ENCODE data around the gene RNF135.
"Not testable (repeated sequence)": the region's sequence is repeated elsewhere in the genome, so short reads cannot be mapped to it uniquely, and the experiment has no call there.

RNF135 gene

DNA sequence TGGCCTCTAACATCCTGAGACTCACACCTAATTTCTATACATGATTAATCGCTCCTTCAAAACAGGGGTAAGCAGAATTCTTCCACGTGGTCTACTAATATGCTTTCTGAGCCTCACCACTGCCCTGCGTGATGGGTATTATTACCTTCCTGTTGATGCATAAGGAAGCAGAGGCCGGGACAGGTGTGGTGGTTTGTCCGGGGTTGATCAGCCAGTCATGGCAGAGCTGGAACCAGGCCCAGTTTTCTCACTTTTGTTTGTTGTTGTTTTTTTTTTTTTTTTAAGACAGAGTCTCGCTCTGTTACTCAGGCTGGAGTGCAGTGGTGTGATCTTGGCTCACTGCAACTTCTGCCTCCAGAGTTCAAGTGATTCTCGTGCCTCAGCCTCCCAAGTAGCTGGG is 31.2 kb downstream of the RNF135 start:
- DNase-seq (ENCODE audit: low spot score) = peak; percentile 32

DNA sequence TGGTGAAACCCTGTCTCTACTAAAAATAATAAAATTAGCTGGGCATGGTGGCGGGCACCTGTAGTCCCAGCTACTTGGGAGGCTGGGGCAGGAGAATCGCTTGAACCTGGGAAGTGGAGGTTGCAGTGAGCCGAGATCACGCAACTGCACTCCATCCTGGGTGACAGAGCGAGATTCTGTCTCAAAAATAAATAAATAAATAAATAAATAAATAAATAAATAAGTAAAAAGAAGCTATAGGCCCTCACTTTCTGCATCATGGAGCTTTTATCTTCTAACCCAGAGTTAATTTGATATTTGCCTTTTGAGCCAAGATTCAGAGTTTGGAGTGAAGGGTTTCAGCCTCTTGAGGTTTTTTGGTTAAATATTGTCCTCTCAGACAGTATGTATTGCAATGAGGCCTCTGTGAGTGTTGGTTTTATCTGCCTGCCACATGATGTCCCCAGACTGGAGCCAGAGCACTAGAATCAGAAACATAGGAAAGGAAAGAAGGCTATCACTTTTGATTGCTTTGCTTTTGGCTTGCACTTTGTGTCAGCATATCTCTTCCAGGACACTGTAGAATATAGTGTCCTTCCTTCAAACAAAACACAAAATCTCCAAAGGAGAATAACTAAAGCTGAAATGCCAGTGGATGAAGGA is 32.5 kb downstream of the RNF135 start:
- DNase-seq (ENCODE audit: low spot score) = no peak

GRCh38 chr17:31004160-31004559 is 33.3 kb downstream of the RNF135 start:
- DNase-seq (ENCODE audit: low spot score) = no peak

DNA sequence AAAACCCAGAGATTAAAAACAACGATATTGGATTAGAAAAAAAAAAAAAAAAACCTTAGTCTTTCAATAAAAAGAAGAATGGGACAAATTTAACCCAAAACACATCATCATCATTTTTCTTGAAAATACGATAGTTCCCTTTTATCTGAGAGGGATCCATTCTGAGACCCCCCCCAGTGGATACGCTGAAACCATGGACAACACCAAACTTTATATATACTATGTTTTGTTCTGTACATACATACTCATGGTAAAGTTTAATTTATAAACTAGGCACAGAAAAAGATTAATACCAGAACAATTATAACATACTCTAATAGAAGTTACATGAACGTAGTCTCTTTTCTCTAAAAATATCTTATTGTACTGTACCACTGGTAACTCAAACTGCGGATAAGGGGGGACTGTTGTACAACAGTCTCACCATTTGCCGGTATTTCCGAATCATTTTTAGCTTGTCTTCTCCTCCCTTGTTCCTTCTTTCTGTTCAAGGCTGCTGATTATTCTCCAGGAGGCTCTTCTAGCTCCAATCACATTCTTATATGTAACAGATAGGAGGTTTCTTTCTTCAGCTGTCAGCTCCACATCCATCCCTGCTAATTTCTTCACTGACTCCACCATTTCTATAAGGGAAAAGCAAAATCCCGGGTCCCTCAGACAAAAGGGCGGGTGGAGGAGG is 37.0 kb downstream of the RNF135 start:
- DNase-seq (ENCODE audit: low spot score) = no peak

DNA sequence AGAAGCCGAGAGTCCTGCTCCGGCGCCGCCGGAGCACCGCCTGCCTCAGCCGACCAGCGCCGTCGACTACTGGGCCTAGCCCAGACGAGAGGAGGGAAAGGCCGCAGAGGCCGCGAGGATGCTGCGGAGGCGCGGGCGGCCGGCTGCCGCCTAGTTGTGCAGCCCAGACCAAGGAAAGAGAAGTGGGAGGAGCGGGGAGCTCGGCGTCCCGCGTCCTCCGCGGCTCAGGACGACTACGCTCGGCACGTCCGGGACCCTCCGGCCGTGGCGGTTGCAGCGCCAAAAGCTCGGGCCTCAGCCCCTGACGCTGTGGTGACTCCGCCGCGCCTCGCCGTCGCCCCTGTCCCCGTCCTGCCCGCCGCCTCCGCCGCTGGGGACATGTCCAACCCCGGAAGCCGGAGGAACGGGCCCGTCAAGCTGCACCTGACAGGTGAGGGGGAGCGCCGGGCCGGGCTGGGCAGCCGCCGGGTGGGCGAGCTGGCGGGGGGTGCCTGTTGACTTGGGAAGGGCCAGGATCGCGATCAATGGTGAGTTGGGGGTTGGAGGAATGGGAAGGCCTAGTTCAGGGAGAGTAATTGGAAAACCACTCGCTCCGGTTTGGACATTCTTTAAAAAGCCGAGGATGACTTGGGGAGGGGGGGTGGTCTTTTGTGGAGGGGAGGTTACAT is 37.7 kb downstream of the RNF135 start:
- peak; percentile 67 for DNase-seq (ENCODE audit: low spot score)

DNA sequence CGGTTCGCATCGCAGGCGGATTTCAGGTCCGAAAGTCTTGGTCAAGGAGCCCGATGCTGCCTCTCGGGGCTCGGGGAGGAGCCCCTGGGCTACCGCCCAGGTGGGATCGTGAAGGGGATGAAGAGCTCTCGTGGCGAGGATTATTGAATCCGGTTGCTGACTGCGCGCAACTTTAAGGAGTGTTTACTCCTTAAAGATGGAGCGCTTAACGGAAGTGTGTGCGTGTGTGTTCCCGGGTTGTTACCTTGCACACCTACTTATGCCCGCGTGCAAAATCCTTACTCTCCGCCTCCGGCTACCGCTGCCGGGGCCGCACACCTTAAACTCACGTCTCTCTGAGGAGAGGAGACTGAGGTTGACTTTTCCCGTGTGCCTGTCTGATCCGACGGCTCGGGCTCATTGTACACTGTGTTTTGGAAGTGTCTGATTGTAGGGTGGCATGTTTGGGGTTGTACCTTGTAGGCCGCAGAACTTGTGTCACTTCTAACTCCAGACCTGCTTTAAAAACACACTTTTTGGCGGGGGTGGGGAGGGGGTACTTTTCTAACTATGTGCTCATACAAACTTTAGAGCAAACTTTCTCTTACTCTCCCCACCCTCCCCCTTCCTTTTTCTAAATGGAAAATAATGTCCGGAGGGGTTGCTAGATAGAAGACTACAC is 38.3 kb downstream of the RNF135 start:
- peak; percentile 37 for DNase-seq (ENCODE audit: low spot score)

GRCh38 chr17:31010014-31010413 is 39.2 kb downstream of the RNF135 start:
- peak; percentile 19 for DNase-seq (ENCODE audit: low spot score)

DNA sequence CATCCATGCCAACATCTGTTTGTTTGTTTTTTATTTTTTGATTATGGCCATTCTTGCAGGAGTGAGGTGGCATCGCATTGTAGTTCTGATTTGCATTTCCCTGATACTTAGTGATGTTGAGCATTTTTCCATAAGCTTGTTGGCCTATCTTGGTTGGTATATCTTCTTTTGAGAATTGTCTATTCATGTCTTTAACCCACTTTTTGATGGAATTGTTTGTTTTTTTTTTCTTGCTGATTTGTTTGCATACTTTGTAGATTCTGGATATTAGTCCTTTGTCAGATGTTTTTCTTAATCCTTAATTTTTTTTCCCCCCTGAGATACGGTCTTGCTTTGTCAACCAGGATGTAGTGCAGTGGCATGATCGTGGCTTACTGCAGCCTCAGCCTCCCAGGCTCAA is 43.0 kb downstream of the RNF135 start:
- DNase-seq (ENCODE audit: low spot score) = no peak

DNA sequence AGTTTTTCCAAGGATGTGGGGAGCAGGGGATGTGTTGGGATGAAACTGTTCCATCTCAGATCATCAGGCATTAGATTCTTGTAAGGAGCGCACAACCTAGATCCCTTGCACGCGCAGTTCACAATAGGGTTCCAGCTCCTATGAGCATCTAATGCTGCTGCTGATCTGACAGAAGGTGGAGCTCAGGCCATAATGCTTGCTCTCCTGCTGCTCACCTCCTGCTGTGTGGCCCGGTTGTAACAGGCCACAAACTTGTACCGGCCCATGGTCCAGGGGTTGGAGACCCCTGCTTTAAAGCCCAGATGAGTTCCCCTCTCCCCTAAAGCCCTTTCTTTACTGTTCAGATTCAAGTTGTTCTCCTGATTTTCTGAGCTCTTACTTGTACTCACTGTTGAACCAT is 44.8 kb downstream of the RNF135 start:
- no peak for DNase-seq (ENCODE audit: low spot score)

- no peak for DNase-seq (ENCODE audit: low spot score)
Observed at GRCh38 chr17:31019004-31019403, 48.2 kb downstream of the RNF135 start.

GRCh38 chr17:31023171-31023570 is 52.3 kb downstream of the RNF135 start:
- DNase-seq (ENCODE audit: low spot score) = not testable (repeated sequence)

DNA sequence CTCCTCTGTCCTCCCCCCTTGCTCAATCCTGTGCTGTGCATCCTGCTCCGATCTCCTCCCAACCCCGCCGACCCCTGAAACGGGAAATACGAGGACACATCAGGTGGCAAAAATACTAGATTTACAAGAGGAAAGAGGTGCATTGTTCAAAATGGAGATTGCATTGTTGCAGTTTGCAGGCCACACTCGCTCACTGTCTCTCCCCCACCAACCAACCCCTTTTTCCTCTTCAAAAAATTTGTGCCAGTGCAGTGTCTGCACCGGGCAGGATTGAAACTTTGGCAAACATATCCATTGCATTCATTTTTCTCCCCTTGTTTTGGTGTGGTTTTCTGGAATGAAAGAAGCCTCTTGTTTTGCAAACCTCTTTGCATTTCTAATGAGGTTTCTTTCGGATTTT is 61.0 kb downstream of the RNF135 start:
- no peak for DNase-seq (ENCODE audit: low spot score)

GRCh38 chr17:31035611-31036010 is 64.8 kb downstream of the RNF135 start:
- DNase-seq (ENCODE audit: low spot score) = not testable (repeated sequence)

- DNase-seq (ENCODE audit: low spot score) = not testable (repeated sequence)
Observed at GRCh38 chr17:31040837-31041236, 70.0 kb downstream of the RNF135 start.

DNA sequence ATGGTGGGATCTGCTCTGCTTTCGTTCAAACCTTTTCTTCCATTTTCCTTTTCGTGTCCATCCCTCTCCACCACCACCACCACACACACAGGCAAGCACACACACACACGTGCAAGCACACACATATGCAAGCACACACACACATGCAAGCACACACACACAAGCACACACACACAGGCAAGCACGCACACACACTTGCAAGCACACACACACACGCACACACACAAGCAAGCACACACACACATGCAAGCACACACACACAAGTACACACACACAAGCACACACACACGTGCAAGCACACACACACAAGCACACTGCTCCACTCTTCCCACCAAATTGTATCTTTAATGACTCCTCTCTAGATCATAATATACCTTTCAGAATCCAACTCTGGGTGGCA is 71.5 kb downstream of the RNF135 start:
- not testable (repeated sequence) for DNase-seq (ENCODE audit: low spot score)

GRCh38 chr17:31046856-31047425 is 76.1 kb downstream of the RNF135 start:
- DNase-seq (ENCODE audit: low spot score) = not testable (repeated sequence)

GRCh38 chr17:31048142-31048541 is 77.3 kb downstream of the RNF135 start:
- no peak for DNase-seq (ENCODE audit: low spot score)

DNA sequence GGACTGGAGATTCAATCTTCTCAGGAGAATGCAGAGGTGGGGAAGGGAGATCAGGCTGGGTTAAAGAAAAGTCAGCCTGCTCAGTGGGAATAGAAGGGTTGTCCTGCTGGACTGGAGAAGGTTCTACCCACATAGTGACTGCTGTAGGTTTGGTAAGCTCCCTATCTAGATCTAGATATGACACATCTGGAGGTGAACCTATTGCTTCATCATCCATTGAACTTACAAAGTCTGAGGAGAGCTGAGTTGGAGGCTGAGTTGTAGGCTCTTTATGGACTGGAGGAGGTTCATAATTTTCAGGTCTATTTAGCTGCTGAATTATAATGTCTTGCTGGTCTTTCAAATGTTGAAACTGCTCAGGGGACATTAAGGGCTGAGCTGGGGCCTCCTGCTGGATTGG is 77.9 kb downstream of the RNF135 start:
- DNase-seq (ENCODE audit: low spot score) = no peak

Measured in kidney tubule cell (primary cell).